ENCODE results near the gene TIPIN. TPM values are rescaled to one million over a fixed set of nuclear protein-coding genes. Genes with fewer than 3 reads are reported as not detected.
A peak's percentile ranks its signal among the peaks of the same experiment; 100 is the strongest.

TIPIN gene
- polyA plus RNA-seq, 2 of the 4 experiments (the other 2 are of a cell fraction), result 28.4 to 37.4 TPM

DNA sequence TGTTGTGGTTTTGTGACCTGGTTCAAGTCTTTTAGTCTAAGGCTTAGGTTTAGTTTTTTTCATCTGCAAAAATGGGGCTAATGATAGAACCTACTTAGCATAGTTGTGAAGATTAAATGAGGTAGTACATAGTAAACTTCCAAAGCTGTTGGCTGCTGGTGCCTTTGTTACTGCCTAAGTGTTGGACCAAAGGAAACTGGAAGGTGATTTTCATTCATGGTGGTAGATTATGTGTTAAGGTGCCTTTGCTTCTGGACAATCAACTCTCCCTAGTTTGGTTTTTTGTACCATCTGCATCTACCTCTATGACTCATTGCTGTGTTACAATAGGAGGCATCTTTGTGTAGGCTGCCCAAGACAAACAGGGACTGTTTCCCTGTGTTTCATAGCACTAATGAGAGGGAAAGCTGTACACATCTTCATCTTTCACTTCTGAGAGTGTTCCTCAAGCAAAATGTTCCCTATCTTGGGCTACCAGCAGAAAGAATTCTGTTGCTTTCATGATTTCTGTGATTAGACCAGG is 33.4 kb upstream of the TIPIN start:
- no peak for DNase-seq (ENCODE audit: low read depth in 1 of 2, low spot score in 1 of 2)
- Histone ChIP-seq H3K4me3 (no peak overlapping the region), H3K4me1 (peaks cover 27% of the 10 kb centered on the region), H3K9me3 (no peaks in the 10 kb centered on the region), H3K4me2 (no peak overlapping the region), H3K27ac (no peak overlapping the region; a peak in 1 of 6 replicates)
- POLR2A ChIA-PET, result no interaction called here
- no peak for FAIRE-seq
- no peak for ATAC-seq
- CTCF ChIA-PET, result interaction anchor here (0.9 to 1.0 kb wide), 2 partner anchors 33 to 462 kb away, joined by 3 read pairs; partner anchors contain the start of gene TIPIN
- TF ChIP-seq FOSL2 (IDR thresholded peaks at IDR 0.05), result no peak
- peak; percentile 52; the same call in 1 of the 2 replicates for TF ChIP-seq FOSL2 (CRISPR knock-in tag; IDR thresholded peaks at IDR 0.05)
- no peak for TF ChIP-seq HOXB13 (CRISPR knock-in tag; IDR thresholded peaks at IDR 0.05; ENCODE audit: low read depth)

GRCh38 chr15:66389098-66389858 is 32.8 kb upstream of the TIPIN start:
- TF ChIP-seq FOSL2 (IDR thresholded peaks at IDR 0.05) (no peak), FOSL2 (CRISPR knock-in tag; IDR thresholded peaks at IDR 0.05) (no peak), SREBF2 (IDR thresholded peaks at IDR 0.05) (no peak), RARB (CRISPR knock-in tag; IDR thresholded peaks at IDR 0.05) (no peak), ZSCAN20 (CRISPR knock-in tag; IDR thresholded peaks at IDR 0.05) (no peak), NFE2L2 (conservative IDR thresholded peaks at IDR 0.05; ENCODE audit: low read length) (no peak), EHMT2 (IDR thresholded peaks at IDR 0.05; ENCODE audit: low read depth) (no peak), HOXB13 (CRISPR knock-in tag; IDR thresholded peaks at IDR 0.05; ENCODE audit: low read depth) (no peak), TFCP2L1 (CRISPR knock-in tag; IDR thresholded peaks at IDR 0.05) (no peak)
- CTCF ChIA-PET, result interaction anchor here (0.9 to 5.5 kb wide), 6 partner anchors 19 to 519 kb away, joined by 3 to 75 read pairs (median 4); partner anchors contain the start of genes SNAPC5 and TIPIN
- no peak overlapping the region for H3K4me2 ChIP-seq
- WGBS (ENCODE audit: missing lambda C conversion rate), result 91% methylated on average over 14 of the region's 14 CpGs
- no peak for DNase-seq (ENCODE audit: low read depth in 1 of 2, low spot score in 1 of 2)
- no peak overlapping the region; a peak in 1 of 6 replicates for H3K27ac ChIP-seq
- no peak for ATAC-seq
- no peak for FAIRE-seq
- POLR2A ChIA-PET, result interaction anchor here (0.7 kb wide), 1 partner anchor 111 kb away, joined by 3 read pairs; no protein-coding TSS in a partner anchor
- no peaks in the 10 kb centered on the region for H3K9me3 ChIP-seq
- no peak overlapping the region for H3K4me3 ChIP-seq
- peaks cover 27% of the 10 kb centered on the region for H3K4me1 ChIP-seq

DNA sequence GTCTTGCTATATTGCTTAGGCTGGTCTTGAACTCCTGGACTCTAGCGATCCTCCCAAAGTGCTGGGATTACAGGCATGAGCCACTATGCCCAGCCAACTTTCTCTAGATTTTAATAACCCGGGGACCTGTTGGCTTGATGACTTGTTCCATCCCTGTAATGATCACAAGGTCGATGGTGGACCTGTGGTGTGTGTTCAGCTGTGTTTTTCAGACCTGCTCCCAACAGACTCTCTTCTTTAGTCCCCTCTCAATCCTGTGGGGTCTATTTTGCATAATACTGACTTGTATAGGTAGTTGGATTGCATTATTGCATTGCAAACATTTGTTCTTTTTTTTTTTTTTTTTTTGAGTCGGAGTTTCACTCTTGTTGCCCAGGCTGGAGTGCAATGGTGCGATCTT is 32.1 kb upstream of the TIPIN start:
- ATAC-seq (no peak), FAIRE-seq (no peak), DNase-seq (ENCODE audit: low read depth in 1 of 2, low spot score in 1 of 2) (no peak)
- peak overlapping the region; percentile 78 for H3K4me2 ChIP-seq
- H3K4me3 ChIP-seq, result no peak overlapping the region
- H3K9me3 ChIP-seq, result no peaks in the 10 kb centered on the region
- 78% methylated on average over 5 of the region's 5 CpGs for WGBS (ENCODE audit: missing lambda C conversion rate)
- H3K27ac ChIP-seq, result no peak overlapping the region
- CTCF ChIA-PET, result interaction anchor here (1.0 to 5.5 kb wide), 18 partner anchors 12 to 519 kb away, joined by 3 to 75 read pairs (median 6); partner anchors contain the start of genes SNAPC5 and TIPIN
- POLR2A ChIA-PET, result no interaction called here
- TF ChIP-seq JUN (IDR thresholded peaks at IDR 0.05), result no peak
- no peak for TF ChIP-seq JUNB (IDR thresholded peaks at IDR 0.05)
- H3K4me1 ChIP-seq, result peaks cover 27% of the 10 kb centered on the region

- peak overlapping the region; percentile 88 to 92 for H3K27ac ChIP-seq
- H3K4me3 ChIP-seq, result peak overlapping the region; percentile 83
- no peaks in the 10 kb centered on the region for H3K9me3 ChIP-seq
- peaks cover 27% of the 10 kb centered on the region for H3K4me1 ChIP-seq
- WGBS (ENCODE audit: missing lambda C conversion rate), result 11% methylated on average over 3 of the region's 3 CpGs
- TF ChIP-seq NFE2L2 (conservative IDR thresholded peaks at IDR 0.05; ENCODE audit: low read length) (no peak), RAD21 (conservative IDR thresholded peaks at IDR 0.05 in 1 of 2, IDR thresholded peaks at IDR 0.05 in 1 of 2) (no peak), SREBF2 (IDR thresholded peaks at IDR 0.05) (no peak), JUNB (IDR thresholded peaks at IDR 0.05) (no peak), RARB (CRISPR knock-in tag; IDR thresholded peaks at IDR 0.05) (no peak)
- TF ChIP-seq, protein P1, sequence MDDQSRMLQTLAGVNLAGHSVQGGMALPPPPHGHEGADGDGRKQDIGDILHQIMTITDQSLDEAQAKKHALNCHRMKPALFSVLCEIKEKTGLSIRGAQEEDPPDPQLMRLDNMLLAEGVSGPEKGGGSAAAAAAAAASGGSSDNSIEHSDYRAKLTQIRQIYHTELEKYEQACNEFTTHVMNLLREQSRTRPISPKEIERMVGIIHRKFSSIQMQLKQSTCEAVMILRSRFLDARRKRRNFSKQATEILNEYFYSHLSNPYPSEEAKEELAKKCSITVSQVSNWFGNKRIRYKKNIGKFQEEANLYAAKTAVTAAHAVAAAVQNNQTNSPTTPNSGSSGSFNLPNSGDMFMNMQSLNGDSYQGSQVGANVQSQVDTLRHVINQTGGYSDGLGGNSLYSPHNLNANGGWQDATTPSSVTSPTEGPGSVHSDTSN (IDR thresholded peaks at IDR 0.05), result no peak
- TF ChIP-seq, protein P2, sequence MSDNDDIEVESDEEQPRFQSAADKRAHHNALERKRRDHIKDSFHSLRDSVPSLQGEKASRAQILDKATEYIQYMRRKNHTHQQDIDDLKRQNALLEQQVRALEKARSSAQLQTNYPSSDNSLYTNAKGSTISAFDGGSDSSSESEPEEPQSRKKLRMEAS (IDR thresholded peaks at IDR 0.05), result no peak
- DNase-seq (ENCODE audit: low read depth in 1 of 2, low spot score in 1 of 2) (no peak), FAIRE-seq (no peak), ATAC-seq (peak in 1 of 2 experiments; percentile 0; a peak in 1 of 6 replicates)
- peak overlapping the region; percentile 78 for H3K4me2 ChIP-seq
- POLR2A ChIA-PET, result interaction anchor here (0.6 to 2.5 kb wide), 3 partner anchors 85 to 117 kb away, joined by 3 to 25 read pairs (median 3); partner anchors contain the start of genes RPL4, SNAPC5 and ZWILCH
- CTCF ChIA-PET, result interaction anchor here (0.9 to 5.5 kb wide), 26 partner anchors 8 to 518 kb away, joined by 3 to 75 read pairs (median 5); partner anchors contain the start of genes SNAPC5 and TIPIN
These were observed 31.5 kb upstream of the TIPIN start for GRCh38 chr15:66388043-66388363.
